Breast epithelium (tissue), 3 donors: ENCODE data around the gene NPC2.

Experiments used
- CTCF ChIP-seq, 3 donors: fragments of 450-650 bp; IDR thresholded peaks; one replicate each; pipeline ENCODE4 v1.5.1; 2016 to 2017; ENCODE audit warnings: antibody characterized with exemption in 3 of 3, mild to moderate bottlenecking in 3 of 3, moderate library complexity in 3 of 3
- POLR2A ChIP-seq: fragments of 450-650 bp; IDR thresholded peaks from one replicate; pipeline ENCODE4 v1.6.1; 2016; ENCODE audit warnings: antibody characterized with exemption, mild to moderate bottlenecking, moderate library complexity
- POLR2AphosphoS5 ChIP-seq, 3 donors: sonication (generic); formaldehyde crosslinking; IDR thresholded peaks; one replicate each; pipeline ENCODE4 v1.6.1; 2017; ENCODE audit warnings: antibody characterized with exemption in 3 of 3

DNA sequence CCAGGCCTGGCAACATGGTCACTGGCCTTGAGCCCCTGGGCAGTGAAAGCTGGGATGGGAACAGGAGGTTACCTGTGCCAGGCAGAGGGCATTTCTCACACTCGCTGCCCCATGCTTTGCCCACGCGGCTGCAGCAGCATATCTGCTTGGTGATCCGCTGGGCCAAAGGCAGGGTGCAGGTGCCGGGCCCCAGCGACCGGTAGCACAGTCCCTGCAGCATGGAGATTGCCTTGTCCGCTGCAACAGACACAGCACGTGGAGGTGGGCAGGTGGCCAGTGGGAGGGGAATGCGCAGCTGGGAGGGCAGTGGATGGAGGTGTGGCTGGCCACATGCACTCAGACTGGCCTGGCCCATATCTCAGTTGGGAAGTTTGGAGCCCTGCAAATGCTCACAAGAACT, 35.8 kb upstream of the NPC2 start:
- TF ChIP-seq POLR2AphosphoS5 (IDR thresholded peaks at IDR 0.05): no peak
- TF ChIP-seq POLR2A: no peak
- no peak for TF ChIP-seq CTCF (IDR thresholded peaks at IDR 0.05)
